ENCODE data around the gene CELSR3.
A peak's percentile ranks its signal among the peaks of the same experiment; 100 is the strongest.

The CELSR3 gene, protein sequence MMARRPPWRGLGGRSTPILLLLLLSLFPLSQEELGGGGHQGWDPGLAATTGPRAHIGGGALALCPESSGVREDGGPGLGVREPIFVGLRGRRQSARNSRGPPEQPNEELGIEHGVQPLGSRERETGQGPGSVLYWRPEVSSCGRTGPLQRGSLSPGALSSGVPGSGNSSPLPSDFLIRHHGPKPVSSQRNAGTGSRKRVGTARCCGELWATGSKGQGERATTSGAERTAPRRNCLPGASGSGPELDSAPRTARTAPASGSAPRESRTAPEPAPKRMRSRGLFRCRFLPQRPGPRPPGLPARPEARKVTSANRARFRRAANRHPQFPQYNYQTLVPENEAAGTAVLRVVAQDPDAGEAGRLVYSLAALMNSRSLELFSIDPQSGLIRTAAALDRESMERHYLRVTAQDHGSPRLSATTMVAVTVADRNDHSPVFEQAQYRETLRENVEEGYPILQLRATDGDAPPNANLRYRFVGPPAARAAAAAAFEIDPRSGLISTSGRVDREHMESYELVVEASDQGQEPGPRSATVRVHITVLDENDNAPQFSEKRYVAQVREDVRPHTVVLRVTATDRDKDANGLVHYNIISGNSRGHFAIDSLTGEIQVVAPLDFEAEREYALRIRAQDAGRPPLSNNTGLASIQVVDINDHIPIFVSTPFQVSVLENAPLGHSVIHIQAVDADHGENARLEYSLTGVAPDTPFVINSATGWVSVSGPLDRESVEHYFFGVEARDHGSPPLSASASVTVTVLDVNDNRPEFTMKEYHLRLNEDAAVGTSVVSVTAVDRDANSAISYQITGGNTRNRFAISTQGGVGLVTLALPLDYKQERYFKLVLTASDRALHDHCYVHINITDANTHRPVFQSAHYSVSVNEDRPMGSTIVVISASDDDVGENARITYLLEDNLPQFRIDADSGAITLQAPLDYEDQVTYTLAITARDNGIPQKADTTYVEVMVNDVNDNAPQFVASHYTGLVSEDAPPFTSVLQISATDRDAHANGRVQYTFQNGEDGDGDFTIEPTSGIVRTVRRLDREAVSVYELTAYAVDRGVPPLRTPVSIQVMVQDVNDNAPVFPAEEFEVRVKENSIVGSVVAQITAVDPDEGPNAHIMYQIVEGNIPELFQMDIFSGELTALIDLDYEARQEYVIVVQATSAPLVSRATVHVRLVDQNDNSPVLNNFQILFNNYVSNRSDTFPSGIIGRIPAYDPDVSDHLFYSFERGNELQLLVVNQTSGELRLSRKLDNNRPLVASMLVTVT (N-terminal part only)

DNA sequence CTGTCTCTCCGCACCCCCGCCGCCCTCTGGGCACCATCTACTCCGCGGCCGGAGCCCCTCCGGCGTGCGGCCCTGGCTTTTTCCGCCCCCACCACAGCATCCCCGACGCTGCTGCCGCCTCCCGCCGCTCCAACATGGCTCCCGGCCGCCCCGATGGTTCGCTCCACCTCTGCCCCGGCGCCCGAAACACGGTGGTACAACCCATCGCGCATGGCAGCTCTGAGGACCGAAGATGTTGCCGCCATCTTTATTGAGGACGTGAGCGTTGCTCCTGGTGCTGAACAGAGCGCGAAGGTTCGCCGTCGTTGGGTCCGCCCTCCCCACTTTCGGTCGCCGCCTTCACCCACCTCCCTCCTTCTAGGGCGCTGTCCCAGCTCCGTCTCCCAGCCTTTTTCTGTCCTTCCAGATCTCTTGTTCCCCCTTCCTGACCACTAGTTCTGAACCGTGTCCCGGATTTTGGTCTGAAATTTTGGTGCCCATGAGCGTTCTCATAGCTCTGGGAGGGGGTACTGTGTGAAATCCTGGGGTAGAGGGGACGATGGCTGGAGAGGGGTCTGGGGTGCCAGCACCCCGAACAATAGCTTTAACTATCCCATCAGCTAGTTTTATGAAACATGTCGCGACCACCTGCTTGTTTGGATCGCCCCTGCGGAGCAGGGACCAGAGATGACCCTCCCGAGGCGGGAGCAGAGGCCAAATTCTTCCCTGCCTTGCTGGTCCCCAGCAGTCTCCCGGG, at the start of gene CELSR3:
CELSR3 (minus strand) TSS at position 134 of the 736 bp plus-strand sequence. CDS start 252 bp downstream, outside the sequence.
- peak; percentile 43 to 67 (median 61) for DNase-seq (ENCODE audit: low read depth in 2 of 3, low spot score in 1 of 3)

DNA sequence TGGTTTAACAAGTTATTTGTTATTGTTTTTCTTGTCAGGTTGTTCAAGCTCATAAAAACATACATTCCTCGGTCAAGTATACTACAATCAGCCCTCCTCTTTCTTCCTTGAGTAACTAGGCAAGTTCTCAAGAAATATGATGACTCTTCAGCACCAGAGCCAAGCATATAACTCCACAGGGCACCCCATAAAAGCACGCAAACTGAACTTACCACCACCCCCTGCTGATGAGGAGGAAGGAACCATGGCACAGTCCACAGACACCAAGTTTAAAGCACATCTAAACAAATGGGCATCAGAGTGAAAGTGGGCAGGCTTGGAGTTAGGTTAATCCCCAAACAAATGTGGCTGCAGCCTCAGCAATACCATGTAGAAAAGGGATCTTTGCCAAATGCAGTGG, 49.0 kb upstream of the CELSR3 start:
- DNase-seq (ENCODE audit: low read depth in 2 of 3, low spot score in 1 of 3), result no peak

DNA sequence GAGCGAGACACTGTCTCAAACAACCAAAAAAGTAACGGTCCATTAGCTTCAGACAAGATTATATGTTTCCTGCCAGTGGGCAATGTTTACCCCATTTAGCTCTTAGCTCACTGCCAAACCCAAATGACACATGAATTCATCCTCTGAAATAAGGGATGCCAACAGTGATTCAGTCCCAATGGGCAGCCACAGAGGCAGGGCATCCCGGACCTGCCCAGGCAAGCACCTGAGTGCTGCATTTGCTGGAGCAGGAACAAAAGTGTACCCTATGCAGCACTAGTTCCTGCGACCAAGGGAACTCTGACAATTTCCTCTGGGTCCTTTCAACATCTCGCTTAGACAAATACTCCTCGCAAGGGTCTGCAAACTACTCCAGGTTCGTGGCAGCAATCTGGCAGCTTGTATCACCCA, 46.4 kb upstream of the CELSR3 start:
- no peak for DNase-seq (ENCODE audit: low read depth in 2 of 3, low spot score in 1 of 3)

DNA sequence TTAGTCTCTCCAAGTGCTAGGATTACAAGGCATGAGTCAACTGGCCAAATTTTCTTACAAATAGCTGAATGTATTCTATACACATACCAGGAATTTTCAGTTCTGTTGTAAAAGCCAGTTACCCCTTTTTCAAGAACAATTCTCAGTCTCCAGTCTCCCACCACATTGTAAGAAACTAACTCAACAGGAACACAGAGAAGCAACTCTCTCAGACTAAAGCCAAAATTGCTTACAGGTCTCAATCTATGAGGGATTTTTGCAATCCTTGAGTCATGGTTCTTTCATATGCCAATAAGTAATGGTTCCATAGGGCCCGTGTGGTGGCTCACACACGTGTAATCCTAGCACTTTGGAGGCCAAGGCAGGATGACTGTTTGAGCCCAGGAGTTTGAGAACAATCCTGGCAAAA, 45.8 kb upstream of the CELSR3 start:
- no peak for DNase-seq (ENCODE audit: low read depth in 2 of 3, low spot score in 1 of 3)

DNA sequence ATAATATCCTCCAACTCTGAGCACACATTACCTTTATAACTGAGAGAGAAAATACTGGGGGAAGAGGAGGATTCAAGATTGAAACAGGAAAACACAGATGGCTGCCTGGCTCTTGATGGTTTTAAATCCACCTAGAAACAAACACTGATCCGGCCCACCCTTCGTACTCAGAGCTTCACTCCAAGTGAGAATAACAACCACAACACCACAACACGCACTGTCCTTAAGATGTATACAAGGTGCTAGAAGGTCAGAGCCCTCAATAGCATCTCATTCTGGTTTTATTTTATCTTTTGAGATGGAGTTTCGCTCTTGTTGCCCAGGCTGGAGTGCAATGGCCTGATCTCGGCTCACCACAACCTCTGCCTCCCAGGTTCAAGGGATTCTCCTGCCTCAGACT, 44.5 kb upstream of the CELSR3 start:
- no peak for DNase-seq (ENCODE audit: low read depth in 2 of 3, low spot score in 1 of 3)

DNA sequence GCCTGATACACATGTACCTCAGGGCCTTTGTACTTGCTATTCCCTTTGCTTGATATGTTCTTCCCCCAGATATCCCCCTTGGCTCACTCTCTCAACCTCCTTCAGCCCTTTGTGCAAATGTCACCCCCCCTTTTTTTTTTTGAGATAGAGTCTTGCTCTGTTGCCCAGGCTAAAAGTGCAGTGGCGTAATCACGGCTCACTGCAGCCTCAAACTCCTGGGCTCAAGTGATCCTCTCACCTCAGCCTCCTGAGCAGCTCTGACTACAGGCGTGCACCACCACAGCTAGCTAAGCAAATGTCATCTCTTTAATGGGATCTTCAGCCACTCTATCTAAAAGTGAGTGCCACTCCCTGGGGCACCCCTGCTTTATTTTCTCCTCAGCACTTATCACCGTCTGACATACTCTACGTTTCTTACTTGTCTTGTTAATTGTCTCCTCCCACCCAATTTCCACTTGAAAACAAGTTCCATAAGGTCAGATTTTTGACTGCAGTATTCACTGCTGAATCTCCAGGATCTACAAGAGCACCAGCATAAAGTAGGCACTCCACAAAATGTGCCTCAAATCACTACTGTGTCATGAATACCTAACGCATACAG, 39.7 kb upstream of the CELSR3 start:
- DNase-seq (ENCODE audit: low read depth in 2 of 3, low spot score in 1 of 3), result no peak

DNA sequence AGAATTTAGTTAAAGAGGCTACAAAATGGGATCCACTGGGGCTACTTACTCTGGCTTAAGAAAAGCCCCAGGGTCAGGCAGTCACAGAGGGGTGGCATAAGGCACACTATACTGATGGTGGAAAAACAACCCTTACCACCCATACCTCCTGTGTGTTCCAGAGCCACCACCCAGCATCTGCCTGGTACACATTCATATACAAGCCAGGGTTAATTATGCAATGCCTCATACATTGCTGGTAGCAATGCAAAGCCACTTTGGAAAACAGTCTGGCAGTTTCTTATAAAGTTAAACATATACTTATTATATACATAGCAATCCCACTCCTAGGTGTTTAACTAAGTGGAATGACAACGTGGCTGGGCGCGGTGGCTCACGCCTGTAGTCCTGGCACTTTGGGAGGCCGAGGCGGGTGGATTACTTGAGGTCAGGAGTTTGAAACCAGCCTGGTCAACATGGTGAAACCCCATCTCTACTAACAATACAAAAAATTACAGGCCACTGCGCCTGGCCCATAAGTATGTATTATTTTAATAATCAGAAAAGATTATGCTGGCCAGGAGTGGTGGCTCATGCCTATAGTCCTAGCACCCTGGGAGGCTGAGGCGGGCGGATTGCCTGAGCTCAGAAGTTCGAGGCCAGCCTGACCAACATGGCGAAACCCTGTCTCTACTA, 38.2 kb upstream of the CELSR3 start:
- no peak for DNase-seq (ENCODE audit: low read depth in 2 of 3, low spot score in 1 of 3)

DNA sequence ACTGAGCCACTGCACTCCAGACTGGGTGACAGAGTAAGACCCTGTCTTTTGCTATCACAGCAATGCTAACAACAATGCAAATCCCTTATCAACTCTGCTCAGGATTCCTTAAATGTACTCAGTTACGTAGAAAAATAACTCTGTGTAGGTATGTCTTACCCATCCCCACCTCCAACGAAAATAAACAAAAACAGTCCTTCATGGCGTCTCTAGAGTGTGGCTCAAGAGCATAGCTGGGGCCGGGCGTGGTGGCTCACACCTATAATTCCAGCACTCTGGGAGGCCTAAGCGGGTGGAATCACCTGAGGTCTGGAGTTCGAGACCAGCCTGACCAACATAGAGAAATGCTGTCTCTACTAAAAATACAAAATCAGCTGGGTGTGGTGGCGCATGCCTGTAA, 36.2 kb upstream of the CELSR3 start:
- DNase-seq (ENCODE audit: low read depth in 2 of 3, low spot score in 1 of 3), result no peak

DNA sequence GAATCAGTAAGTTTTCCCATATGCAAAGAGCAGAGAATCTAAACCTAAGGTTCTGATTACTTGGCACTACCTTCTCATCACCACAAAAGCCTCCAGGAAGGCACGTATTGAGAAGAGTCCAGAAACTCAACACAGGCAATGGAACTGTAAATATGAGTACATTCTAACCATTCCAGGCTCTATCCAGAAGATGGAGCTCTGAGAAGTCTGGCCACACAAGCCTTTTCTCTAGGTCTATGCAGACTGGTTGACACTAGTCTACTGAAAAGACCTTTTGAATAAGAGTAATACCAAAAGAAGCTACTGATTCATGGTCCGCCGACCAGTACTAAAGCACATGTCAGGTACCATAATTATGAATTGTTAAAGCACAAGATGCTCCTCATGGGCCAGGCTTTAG, 35.3 kb upstream of the CELSR3 start:
- no peak for DNase-seq (ENCODE audit: low read depth in 2 of 3, low spot score in 1 of 3)

DNA sequence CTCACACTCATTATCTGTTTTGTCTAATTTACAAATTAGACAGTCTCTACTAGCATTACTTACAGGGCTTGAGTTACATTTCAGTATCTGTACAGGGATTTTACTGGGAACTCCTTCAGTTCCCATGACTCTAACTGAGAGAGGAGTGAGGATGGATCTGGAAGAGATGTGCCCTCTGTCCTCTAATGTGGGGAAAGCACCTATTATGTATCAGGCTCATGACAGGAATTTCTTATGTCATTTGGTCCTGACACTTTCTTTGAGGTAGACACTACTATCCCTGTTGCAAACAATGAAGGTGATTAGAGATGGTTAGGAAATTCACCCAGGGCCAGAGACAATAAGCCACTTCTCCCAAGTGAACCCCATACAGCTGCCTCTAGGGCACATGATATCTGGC, 33.9 kb upstream of the CELSR3 start:
- no peak for DNase-seq (ENCODE audit: low read depth in 2 of 3, low spot score in 1 of 3)

DNA sequence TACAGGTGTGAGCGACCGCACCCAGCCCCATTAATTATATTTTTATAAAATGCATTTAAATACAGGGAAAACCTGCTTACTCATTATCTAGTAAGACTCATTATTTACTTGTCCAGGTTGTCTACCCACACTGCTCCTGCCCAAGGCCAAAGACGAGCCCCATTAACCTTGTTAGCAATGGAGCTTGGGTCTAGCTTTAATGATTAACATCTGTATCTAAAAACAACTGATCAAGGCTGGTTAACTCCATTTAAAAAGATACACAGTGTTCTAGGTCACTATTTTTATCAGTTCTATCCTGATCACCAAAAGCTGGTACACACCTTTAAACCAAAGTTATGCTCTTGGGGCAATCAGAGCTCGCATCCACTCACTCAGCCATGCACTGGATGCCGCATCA, 33.5 kb upstream of the CELSR3 start:
- no peak for DNase-seq (ENCODE audit: low read depth in 2 of 3, low spot score in 1 of 3)

DNA sequence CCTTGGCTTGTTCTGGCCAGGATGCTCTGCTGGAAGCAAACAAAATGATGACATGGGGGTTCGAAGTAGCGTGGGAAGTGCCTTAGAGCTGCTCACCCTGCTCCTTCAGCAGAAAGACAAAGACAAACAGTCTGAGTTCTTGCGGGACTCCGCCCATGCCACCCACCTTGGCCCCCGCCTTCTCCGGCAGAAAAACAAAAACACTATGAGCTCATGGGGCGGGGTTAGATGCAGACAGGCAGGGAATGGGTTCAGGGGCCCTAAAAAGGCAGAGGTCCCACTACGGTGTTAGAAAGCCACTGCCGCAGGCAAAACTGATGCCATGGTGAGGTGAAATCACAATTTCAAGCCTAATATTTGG, 32.7 kb upstream of the CELSR3 start:
- DNase-seq (ENCODE audit: low read depth in 2 of 3, low spot score in 1 of 3), result no peak

DNA sequence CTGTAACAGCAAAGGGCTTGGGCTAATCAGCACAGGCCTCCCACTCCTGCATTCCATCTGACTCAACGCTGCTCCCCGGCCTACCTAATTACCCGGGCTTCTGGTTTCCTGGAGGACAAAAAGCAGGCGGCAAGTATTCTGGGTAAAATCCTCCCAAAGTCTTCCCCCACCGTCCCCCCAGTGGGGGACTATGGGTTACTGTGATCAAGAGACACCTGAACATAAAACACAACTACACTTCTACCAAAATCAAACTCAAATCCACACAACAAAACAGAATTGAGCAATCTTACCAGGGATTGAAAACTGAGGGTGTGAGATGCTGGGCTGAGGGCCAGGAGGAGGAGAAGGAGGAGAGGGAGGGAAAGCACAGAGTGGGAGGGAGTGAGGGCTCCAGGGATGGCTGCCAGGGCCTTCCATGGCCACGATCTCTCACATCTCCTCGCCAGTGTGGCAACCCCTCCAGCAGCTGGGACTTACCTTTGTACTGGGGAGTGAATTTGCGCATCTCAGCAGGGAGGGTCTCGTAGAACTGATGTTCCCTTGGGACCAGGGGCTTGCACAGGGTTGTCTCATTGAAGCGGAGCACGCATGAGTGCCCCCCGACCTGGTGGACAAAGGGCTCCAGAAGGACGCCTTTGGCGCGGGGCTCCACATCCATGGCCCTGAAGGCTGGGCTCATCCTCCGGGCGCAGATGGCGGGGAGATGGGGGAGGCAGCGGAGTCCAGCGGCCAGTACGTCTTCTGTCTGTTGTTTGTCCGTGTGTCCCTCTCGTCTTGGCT, 32.1 kb upstream of the CELSR3 start:
- DNase-seq (ENCODE audit: low read depth in 2 of 3, low spot score in 1 of 3), result no peak

DNA sequence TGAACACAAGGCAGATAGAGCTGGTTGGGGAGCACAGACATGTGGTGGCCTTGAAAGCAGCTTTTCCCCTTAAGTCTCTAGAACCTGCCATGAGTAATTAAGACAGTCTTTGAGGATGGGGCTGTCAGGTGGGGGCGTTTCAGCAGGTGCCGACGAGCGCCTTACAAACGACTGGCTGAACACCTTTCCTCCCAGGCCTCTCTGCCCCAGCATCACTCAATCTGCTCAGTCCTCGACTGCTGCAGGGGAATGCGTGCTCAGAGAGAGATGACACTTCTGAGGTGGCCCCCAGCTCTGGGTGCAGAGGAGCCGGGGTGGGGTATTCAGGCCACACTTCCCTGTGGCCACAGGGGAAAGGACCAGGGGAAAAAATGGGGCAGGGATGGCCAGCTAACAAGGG, 31.1 kb upstream of the CELSR3 start:
- no peak for DNase-seq (ENCODE audit: low read depth in 2 of 3, low spot score in 1 of 3)

DNA sequence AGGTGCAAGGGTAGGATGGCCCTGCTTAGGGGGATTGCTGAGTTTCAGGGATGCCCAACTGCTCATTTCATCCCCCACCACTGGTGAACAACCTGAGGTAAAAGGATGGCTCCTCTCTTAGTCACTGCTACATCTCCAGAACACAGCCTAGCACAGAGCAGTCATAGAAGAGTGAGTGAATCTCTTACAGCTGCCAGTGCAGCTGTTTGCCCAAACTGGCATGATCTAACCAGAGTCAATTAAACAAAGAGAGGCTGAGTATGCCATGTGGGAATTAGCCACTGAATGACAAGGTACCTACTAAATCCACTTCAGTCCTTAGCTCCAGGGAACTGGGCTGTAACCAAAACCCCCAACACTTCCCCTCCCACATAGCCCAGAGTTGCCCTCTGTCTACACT, 29.9 kb upstream of the CELSR3 start:
- DNase-seq (ENCODE audit: low read depth in 2 of 3, low spot score in 1 of 3), result no peak

DNA sequence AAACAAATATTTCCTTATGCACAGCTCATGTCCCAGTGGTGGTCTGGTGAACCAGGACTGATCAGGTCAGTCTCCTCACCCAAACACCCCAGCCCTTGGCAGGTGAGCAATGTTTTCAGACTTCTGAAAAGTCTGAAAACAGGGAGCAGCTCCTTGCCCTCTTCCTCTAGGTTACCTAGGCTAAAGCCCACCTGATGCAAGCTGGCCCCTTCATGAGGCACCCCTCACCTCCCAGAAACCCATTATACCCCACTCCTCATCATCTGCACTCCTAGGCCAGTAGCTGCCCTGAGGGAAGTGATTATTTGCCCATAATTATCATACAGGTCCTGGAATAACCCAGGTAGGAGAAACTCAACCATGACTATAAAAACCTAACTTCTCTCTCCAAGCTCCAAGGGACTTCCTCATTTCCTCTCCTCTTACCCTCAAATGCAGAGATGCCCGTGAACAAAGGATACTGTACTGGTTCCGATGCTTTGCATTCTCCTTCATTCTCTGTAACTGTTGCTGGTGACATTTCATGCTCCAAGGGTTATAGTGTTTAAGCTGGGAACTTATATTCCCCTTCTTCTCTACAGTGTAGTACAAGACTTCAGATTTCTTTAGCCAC, 28.3 kb upstream of the CELSR3 start:
- no peak for DNase-seq (ENCODE audit: low read depth in 2 of 3, low spot score in 1 of 3)

DNA sequence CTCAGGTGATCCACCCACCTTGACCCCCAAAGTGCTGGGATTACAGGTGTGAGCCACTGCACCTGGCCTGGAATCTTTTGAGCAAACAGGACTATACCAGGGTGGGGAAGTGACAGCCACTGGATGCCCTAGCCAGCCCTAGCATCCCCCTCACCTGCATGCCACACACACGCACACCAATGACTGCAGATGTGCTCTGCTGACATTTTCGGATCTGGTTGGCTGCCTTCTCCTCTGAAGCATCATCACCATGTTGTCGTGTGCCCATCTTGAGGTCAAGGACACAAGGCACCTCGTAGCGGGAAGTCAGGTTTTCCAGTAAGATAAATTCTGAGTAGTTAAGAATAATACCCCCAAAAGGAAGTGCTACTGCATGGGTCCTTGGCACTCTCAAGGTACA, 26.7 kb upstream of the CELSR3 start:
- no peak for DNase-seq (ENCODE audit: low read depth in 2 of 3, low spot score in 1 of 3)

DNA sequence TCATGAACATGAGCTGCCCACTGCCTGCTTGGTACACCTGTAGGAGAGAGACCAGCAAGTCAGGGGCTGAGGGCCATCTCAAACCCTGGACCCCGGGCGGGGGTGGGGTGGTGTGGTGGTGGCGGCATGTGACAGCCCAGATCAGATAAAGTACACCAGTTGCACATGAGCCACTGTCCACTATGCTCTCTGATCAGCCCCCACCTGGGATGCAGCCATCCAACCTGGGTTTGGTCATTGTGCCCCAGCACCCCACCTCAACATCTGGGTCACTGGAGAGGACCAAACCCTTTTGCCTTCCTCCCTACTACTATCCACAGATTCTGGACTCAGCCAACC, 26.0 kb upstream of the CELSR3 start:
- DNase-seq (ENCODE audit: low read depth in 2 of 3, low spot score in 1 of 3), result no peak
